ENCODE measurements around the gene HSPD1. TPM values are rescaled to one million over a fixed set of nuclear protein-coding genes. Genes with fewer than 3 reads are reported as not detected.

The HSPD1 gene
- total RNA-seq, 1 experiment from 2014 or later, result 995 TPM

DNA sequence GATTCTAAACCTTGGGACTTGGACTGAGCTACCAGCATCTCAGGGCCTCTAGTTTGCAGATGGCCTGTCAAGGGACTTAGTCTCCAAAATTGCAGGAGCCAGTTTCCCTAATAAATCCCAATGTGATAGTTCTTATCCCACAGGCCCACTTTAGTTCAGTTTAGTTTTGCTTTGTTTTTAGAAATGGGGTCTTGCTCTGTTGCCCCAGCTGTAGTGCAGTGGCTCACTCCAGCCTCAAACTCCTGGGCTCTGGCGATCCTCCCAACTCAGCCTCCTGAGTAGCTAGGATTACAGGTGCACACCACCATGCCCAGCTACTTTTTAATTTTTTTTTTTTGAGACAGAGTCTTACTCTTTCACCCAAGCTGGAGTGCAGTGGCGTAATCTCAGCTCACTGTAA, 62.3 kb downstream of the HSPD1 start:
- Histone ChIP-seq H3K79me2 (ENCODE audit: insufficient read depth, low read length) (peaks cover 36% of the 10 kb centered on the region), H3K4me2 (ENCODE audit: low read length) (no peak overlapping the region), H3K4me3 (replicated peaks in 1 of 2; ENCODE audit: low read depth in 1 of 2, low read length in 2 of 2) (no peak overlapping the region), H3K4me1 (ENCODE audit: control insufficient read depth in 1 of 2, insufficient read depth in 2 of 2, low read length in 2 of 2) (peaks cover 6 to 18% of the 10 kb centered on the region in 2 experiments; a peak in 2 of 4 replicates), H3K9me2 (ENCODE audit: insufficient read depth) (no peaks in the 10 kb centered on the region), H2AFZ (ENCODE audit: low read depth, low read length, poor library complexity, severe bottlenecking) (no peak overlapping the region), H3K36me3 (ENCODE audit: control insufficient read depth in 1 of 2, insufficient read depth in 2 of 2, low read length in 2 of 2) (no peaks in the 10 kb centered on the region), H3K9ac (ENCODE audit: low read length) (no peak overlapping the region), H4K20me1 (ENCODE audit: insufficient read depth) (peaks cover 2% of the 10 kb centered on the region; the same call in 1 of the 2 replicates), H3K27me3 (ENCODE audit: insufficient read depth, low read length) (no peaks in the 10 kb centered on the region), H3K9me3 (ENCODE audit: control insufficient read depth in 1 of 2, insufficient read depth in 1 of 2, low read depth in 1 of 2, low read length in 2 of 2) (no peaks in the 10 kb centered on the region), H3K27ac (ENCODE audit: low read depth, low read length) (no peak overlapping the region)
- no peak for ATAC-seq
- BruUV-seq (replicated peaks), result no TSS peak
- TF ChIP-seq, protein P1, sequence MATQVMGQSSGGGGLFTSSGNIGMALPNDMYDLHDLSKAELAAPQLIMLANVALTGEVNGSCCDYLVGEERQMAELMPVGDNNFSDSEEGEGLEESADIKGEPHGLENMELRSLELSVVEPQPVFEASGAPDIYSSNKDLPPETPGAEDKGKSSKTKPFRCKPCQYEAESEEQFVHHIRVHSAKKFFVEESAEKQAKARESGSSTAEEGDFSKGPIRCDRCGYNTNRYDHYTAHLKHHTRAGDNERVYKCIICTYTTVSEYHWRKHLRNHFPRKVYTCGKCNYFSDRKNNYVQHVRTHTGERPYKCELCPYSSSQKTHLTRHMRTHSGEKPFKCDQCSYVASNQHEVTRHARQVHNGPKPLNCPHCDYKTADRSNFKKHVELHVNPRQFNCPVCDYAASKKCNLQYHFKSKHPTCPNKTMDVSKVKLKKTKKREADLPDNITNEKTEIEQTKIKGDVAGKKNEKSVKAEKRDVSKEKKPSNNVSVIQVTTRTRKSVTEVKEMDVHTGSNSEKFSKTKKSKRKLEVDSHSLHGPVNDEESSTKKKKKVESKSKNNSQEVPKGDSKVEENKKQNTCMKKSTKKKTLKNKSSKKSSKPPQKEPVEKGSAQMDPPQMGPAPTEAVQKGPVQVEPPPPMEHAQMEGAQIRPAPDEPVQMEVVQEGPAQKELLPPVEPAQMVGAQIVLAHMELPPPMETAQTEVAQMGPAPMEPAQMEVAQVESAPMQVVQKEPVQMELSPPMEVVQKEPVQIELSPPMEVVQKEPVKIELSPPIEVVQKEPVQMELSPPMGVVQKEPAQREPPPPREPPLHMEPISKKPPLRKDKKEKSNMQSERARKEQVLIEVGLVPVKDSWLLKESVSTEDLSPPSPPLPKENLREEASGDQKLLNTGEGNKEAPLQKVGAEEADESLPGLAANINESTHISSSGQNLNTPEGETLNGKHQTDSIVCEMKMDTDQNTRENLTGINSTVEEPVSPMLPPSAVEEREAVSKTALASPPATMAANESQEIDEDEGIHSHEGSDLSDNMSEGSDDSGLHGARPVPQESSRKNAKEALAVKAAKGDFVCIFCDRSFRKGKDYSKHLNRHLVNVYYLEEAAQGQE (IDR thresholded peaks at IDR 0.05; ENCODE audit: low read depth), result no peak
- TF ChIP-seq, protein P2, sequence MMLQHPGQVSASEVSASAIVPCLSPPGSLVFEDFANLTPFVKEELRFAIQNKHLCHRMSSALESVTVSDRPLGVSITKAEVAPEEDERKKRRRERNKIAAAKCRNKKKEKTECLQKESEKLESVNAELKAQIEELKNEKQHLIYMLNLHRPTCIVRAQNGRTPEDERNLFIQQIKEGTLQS (IDR thresholded peaks at IDR 0.05), result no peak
- TF ChIP-seq, protein P3, sequence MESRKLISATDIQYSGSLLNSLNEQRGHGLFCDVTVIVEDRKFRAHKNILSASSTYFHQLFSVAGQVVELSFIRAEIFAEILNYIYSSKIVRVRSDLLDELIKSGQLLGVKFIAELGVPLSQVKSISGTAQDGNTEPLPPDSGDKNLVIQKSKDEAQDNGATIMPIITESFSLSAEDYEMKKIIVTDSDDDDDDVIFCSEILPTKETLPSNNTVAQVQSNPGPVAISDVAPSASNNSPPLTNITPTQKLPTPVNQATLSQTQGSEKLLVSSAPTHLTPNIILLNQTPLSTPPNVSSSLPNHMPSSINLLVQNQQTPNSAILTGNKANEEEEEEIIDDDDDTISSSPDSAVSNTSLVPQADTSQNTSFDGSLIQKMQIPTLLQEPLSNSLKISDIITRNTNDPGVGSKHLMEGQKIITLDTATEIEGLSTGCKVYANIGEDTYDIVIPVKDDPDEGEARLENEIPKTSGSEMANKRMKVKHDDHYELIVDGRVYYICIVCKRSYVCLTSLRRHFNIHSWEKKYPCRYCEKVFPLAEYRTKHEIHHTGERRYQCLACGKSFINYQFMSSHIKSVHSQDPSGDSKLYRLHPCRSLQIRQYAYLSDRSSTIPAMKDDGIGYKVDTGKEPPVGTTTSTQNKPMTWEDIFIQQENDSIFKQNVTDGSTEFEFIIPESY (IDR thresholded peaks at IDR 0.05; ENCODE audit: extremely low read depth, insufficient replicate concordance, low read length), result no peak
- TF ChIP-seq SIN3A (IDR thresholded peaks at IDR 0.05; ENCODE audit: low read depth), result no peak
- no peak for TF ChIP-seq SRF (IDR thresholded peaks at IDR 0.05; ENCODE audit: low read depth)
- no peak for TF ChIP-seq POLR2AphosphoS5 (IDR thresholded peaks at IDR 0.05; ENCODE audit: low read depth, low read length)
- TF ChIP-seq FOSL1 (IDR thresholded peaks at IDR 0.05; ENCODE audit: low read depth), result no peak
- no peak for TF ChIP-seq SP1 (IDR thresholded peaks at IDR 0.05; ENCODE audit: low read depth)
- no peak for TF ChIP-seq YY1 (IDR thresholded peaks at IDR 0.05; ENCODE audit: extremely low read depth, insufficient replicate concordance, low read depth, low read length)
- no peak for TF ChIP-seq EGR1 (IDR thresholded peaks at IDR 0.05; ENCODE audit: low read depth)
- TF ChIP-seq CBX3 (IDR thresholded peaks at IDR 0.05; ENCODE audit: low read depth), result no peak
- TF ChIP-seq EZH2phosphoT487 (IDR thresholded peaks at IDR 0.05; ENCODE audit: borderline replicate concordance), result no peak
- no peak for TF ChIP-seq TCF7L2 (IDR thresholded peaks at IDR 0.05; ENCODE audit: borderline replicate concordance, extremely low read depth, insufficient read depth, insufficient read length)
- TF ChIP-seq RAD21 (IDR thresholded peaks at IDR 0.05; ENCODE audit: low read depth), result no peak
- RAD21 ChIA-PET (ENCODE audit: low non-redundant PET in 1 of 2, low total read pairs in 2 of 2, uncharacterized antibody in 2 of 2, unreplicated experiment in 2 of 2), result no interaction called here
- no peak for DNase-seq (ENCODE audit: low read depth, low spot score)
- intact Hi-C loops (cut with micrococcal nuclease), result no loop called here
- CTCF ChIA-PET, result no interaction called here
- POLR2A ChIA-PET, result interaction anchor here (1.4 to 1.6 kb wide), 2 partner anchors 16 to 62 kb away, joined by 3 to 4 read pairs; partner anchors contain the start of genes COQ10B, HSPD1 and HSPE1
